ENCODE measurements around the gene SIDT1.

DNA sequence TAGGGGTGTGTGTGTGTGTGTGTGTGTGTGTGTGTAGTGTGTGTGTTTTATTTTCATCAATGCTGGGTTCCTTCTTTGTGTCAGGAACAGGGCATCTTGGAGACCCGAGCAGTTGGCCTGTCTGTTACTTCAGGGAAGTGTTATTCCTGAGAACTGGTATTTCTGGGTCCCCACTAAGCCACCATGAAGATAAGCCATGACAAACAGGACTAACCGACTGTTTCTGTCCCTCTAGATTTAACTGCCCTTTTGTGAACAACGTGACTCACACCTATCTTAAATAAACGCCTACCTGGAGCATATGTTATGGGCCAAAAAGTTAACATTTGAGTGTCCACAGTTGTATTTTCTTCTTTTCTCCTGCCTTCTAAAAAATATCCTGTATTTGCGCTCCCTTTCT, 19.5 kb downstream of the SIDT1 start:
- no peak for TF ChIP-seq NFRKB (IDR thresholded peaks at IDR 0.05)
- no peak for TF ChIP-seq SP1 (IDR thresholded peaks at IDR 0.05)
- TF ChIP-seq SUZ12 (IDR thresholded peaks at IDR 0.05), result no peak
- TF ChIP-seq ELF4 (IDR thresholded peaks at IDR 0.05), result no peak
- TF ChIP-seq TARDBP (IDR thresholded peaks at IDR 0.05), result no peak
- no peak for TF ChIP-seq FOXK2 (IDR thresholded peaks at IDR 0.05)
- TF ChIP-seq ZNF384 (IDR thresholded peaks at IDR 0.05), result no peak
- no peak for TF ChIP-seq CTBP1 (IDR thresholded peaks at IDR 0.05; ENCODE audit: borderline replicate concordance)
- TF ChIP-seq BHLHE40 (IDR thresholded peaks at IDR 0.05; ENCODE audit: borderline replicate concordance), result no peak
- TF ChIP-seq, protein P1, sequence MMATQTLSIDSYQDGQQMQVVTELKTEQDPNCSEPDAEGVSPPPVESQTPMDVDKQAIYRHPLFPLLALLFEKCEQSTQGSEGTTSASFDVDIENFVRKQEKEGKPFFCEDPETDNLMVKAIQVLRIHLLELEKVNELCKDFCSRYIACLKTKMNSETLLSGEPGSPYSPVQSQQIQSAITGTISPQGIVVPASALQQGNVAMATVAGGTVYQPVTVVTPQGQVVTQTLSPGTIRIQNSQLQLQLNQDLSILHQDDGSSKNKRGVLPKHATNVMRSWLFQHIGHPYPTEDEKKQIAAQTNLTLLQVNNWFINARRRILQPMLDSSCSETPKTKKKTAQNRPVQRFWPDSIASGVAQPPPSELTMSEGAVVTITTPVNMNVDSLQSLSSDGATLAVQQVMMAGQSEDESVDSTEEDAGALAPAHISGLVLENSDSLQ (IDR thresholded peaks at IDR 0.05), result no peak
- TF ChIP-seq HDGF (IDR thresholded peaks at IDR 0.05; ENCODE audit: borderline replicate concordance), result no peak
- no peak for TF ChIP-seq FOXA1 (IDR thresholded peaks at IDR 0.05)
- no peak for TF ChIP-seq FOXM1 (IDR thresholded peaks at IDR 0.05; ENCODE audit: borderline replicate concordance)
